Sigmoid colon (tissue), 4 donors: ENCODE measurements around the gene COL23A1.

Experiments
- EP300 ChIP-seq, 4 donors: sonication (generic); formaldehyde crosslinking; IDR thresholded peaks; one replicate each; pipeline ENCODE4 v1.6.1; 2017; ENCODE audit warnings: antibody characterized with exemption in 4 of 4
- POLR2A ChIP-seq, 2 donors: fragments of 450-650 bp; IDR thresholded peaks; one replicate each; pipeline ENCODE4 v1.6.1; 2016; ENCODE audit warnings: antibody characterized with exemption in 2 of 2, mild to moderate bottlenecking in 2 of 2, moderate library complexity in 2 of 2
- POLR2AphosphoS5 ChIP-seq, 4 donors: sonication (generic); formaldehyde crosslinking; IDR thresholded peaks; one replicate each; pipeline ENCODE4 v1.6.1; 2017; ENCODE audit warnings: antibody characterized with exemption in 4 of 4
- TF ChIP-seq, protein P1 (sequence below), 4 experiments: fragments of 450-650 bp in 3 of 4; fragments of 200-600 bp in 1 of 4; IDR thresholded peaks; one replicate each; pipeline ENCODE4 v1.5.1; 2016 to 2019; ENCODE audit warnings: antibody characterized with exemption in 4 of 4, mild to moderate bottlenecking in 3 of 4, moderate library complexity in 2 of 4

DNA sequence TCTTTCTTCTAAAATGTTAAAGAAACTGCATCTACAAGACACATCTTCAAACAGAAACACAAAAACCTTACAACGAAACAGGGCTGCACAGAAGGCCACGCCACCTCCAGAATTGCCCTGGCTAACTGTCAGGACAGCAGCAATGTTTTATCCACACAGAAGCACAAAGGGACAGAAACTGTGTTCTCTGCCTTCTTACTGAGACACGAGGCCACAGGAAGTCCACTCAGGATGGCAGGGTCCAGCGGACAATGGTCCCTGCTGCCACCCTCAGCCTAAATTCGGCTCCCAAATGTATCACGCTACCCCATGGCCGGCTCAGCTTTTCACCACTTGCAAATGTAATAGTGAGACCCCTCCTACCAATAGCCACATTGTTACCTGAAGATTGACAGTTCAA is 197.8 kb downstream of the COL23A1 start:
- TF ChIP-seq, protein P1, sequence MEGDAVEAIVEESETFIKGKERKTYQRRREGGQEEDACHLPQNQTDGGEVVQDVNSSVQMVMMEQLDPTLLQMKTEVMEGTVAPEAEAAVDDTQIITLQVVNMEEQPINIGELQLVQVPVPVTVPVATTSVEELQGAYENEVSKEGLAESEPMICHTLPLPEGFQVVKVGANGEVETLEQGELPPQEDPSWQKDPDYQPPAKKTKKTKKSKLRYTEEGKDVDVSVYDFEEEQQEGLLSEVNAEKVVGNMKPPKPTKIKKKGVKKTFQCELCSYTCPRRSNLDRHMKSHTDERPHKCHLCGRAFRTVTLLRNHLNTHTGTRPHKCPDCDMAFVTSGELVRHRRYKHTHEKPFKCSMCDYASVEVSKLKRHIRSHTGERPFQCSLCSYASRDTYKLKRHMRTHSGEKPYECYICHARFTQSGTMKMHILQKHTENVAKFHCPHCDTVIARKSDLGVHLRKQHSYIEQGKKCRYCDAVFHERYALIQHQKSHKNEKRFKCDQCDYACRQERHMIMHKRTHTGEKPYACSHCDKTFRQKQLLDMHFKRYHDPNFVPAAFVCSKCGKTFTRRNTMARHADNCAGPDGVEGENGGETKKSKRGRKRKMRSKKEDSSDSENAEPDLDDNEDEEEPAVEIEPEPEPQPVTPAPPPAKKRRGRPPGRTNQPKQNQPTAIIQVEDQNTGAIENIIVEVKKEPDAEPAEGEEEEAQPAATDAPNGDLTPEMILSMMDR (IDR thresholded peaks at IDR 0.05), result no peak
- TF ChIP-seq POLR2AphosphoS5 (IDR thresholded peaks at IDR 0.05) (no peak), POLR2A (IDR thresholded peaks at IDR 0.05) (no peak), EP300 (IDR thresholded peaks at IDR 0.05) (no peak)
